PFSK-1 (cell line): Measurements from ENCODE around the gene SCMH1.

ENCODE experiments used
- FOXP2 ChIP-seq: optimal IDR thresholded peaks from 2 replicates; pipeline ENCODE3; 2011; ENCODE audit warnings: borderline replicate concordance, control low read depth, inconsistent platforms; ENCODE audit not compliant: insufficient read depth; ENCODE audit errors: extremely low read length, extremely low read depth
- POLR2AphosphoS5 ChIP-seq: IDR thresholded peaks from 2 replicates; pipeline ENCODE4 v1.6.1; 2012; ENCODE audit warnings: low read depth, mild to moderate bottlenecking, control low read depth, low read length, moderate library complexity
- REST ChIP-seq, 2 experiments: IDR thresholded peaks; 2 replicates each; pipeline versions ENCODE4 v1.6.1 to v1.8.0; 2011 to 2012; ENCODE audit warnings: low read depth in 2 of 2, low read length in 2 of 2, control low read depth in 1 of 2, inconsistent platforms in 1 of 2, mild to moderate bottlenecking in 1 of 2, moderate library complexity in 1 of 2; ENCODE audit not compliant: insufficient read depth in 1 of 2
- SIN3A ChIP-seq: IDR thresholded peaks from 2 replicates; pipeline ENCODE4 v1.6.1; 2012; ENCODE audit warnings: mild to moderate bottlenecking, low read length, moderate library complexity, borderline replicate concordance; ENCODE audit not compliant: insufficient read depth
- TAF1 ChIP-seq: IDR thresholded peaks from 2 replicates; pipeline ENCODE4 v1.6.1; 2012; ENCODE audit warnings: low read length, control low read depth, borderline replicate concordance; ENCODE audit not compliant: insufficient read depth

Gene SCMH1

GRCh38 chr1:41018018-41018410 lies 224.1 kb downstream of the SCMH1 start:
- TF ChIP-seq POLR2AphosphoS5 (peak; percentile 40; the same call in 1 of the 2 replicates), SIN3A (no peak)

- TF ChIP-seq FOXP2 = no peak
- TF ChIP-seq POLR2AphosphoS5 = no peak
- TF ChIP-seq TAF1 = no peak
- no peak for TF ChIP-seq REST (IDR thresholded peaks at IDR 0.05; ENCODE audit: insufficient read depth in 1 of 2, low read depth in 2 of 2, low read length in 2 of 2)
Observed at GRCh38 chr1:41017141-41018017, 224.7 kb downstream of the SCMH1 start.

GRCh38 chr1:41015897-41016470 lies 226.1 kb downstream of the SCMH1 start:
- no peak for TF ChIP-seq FOXP2
- TF ChIP-seq TAF1 = no peak
- TF ChIP-seq SIN3A = no peak
- TF ChIP-seq REST (IDR thresholded peaks at IDR 0.05; ENCODE audit: insufficient read depth in 1 of 2, low read depth in 2 of 2, low read length in 2 of 2) = no peak
- no peak for TF ChIP-seq POLR2AphosphoS5

- TF ChIP-seq SIN3A = no peak
- no peak for TF ChIP-seq TAF1
- TF ChIP-seq FOXP2 = no peak
- TF ChIP-seq POLR2AphosphoS5 = no peak
- no peak for TF ChIP-seq REST (IDR thresholded peaks at IDR 0.05; ENCODE audit: insufficient read depth in 1 of 2, low read depth in 2 of 2, low read length in 2 of 2)
Observed at GRCh38 chr1:41015281-41015896, 226.7 kb downstream of the SCMH1 start.

GRCh38 chr1:41014871-41015270 lies 227.2 kb downstream of the SCMH1 start:
- no peak for TF ChIP-seq TAF1
- no peak for TF ChIP-seq POLR2AphosphoS5
- TF ChIP-seq SIN3A = no peak
- no peak for TF ChIP-seq FOXP2
- no peak for TF ChIP-seq REST (IDR thresholded peaks at IDR 0.05; ENCODE audit: insufficient read depth in 1 of 2, low read depth in 2 of 2, low read length in 2 of 2)
